K562 (cell line): Measurements from ENCODE around the gene TBX6. TPM values are rescaled to one million over a fixed set of nuclear protein-coding genes. Genes with fewer than 3 reads are reported as not detected.

Experiments
- GTF2A2 ChIP-seq: IDR thresholded peaks from 2 replicates; pipeline ENCODE4 v1.6.1; 2016; ENCODE audit warnings: mild to moderate bottlenecking, missing genetic modification characterization, missing compliant biosample characterization
- GTF2B ChIP-seq: IDR thresholded peaks from 2 replicates; pipeline ENCODE4 v1.6.1; 2011; ENCODE audit not compliant: insufficient read length; ENCODE audit errors: extremely low read depth
- HMBOX1 ChIP-seq: sonication (generic); IDR thresholded peaks from 2 replicates; pipeline ENCODE4 v1.6.1; 2016
- MNT ChIP-seq, 2 experiments: fragments of 450-650 bp; conservative IDR thresholded peaks; 2 replicates each; pipeline ENCODE4 v1.6.1; 2017; ENCODE audit warnings: mild to moderate bottlenecking in 2 of 2, moderate library complexity in 2 of 2
- PBX2 ChIP-seq, 2 experiments: IDR thresholded peaks in 1 of 2; conservative IDR thresholded peaks in 1 of 2; 2 replicates each; pipeline ENCODE4 v1.6.1; 2016; ENCODE audit warnings: low read depth in 2 of 2, mild to moderate bottlenecking in 1 of 2, missing compliant biosample characterization in 1 of 2, missing genetic modification characterization in 1 of 2, moderate library complexity in 1 of 2
- PREB ChIP-seq: sonication (generic); formaldehyde crosslinking; IDR thresholded peaks from 2 replicates; pipeline ENCODE4 v1.8.1; 2023; ENCODE audit warnings: mild to moderate bottlenecking, missing genetic modification reagents
- SMAD4 ChIP-seq: fragments of 250-450 bp; sonication (Bioruptor Pico); conservative IDR thresholded peaks from 2 replicates; pipeline ENCODE4 v1.8.0; 2021; ENCODE audit warnings: inconsistent platforms, mild to moderate bottlenecking, moderate library complexity
- TEAD4 ChIP-seq, 2 experiments: sonication (generic) in 1 of 2; formaldehyde crosslinking in 1 of 2; IDR thresholded peaks; 2 replicates each; pipeline versions ENCODE4 v1.6.1 to v1.8.0; 2012 to 2022; ENCODE audit warnings: borderline replicate concordance in 1 of 2, inconsistent platforms in 1 of 2, low read length in 1 of 2, mild to moderate bottlenecking in 1 of 2, missing genetic modification reagents in 1 of 2
- TFE3 ChIP-seq: fragments of 450-650 bp; formaldehyde crosslinking; IDR thresholded peaks from 2 replicates; pipeline ENCODE4 v1.4.0; 2020; ENCODE audit warnings: mild to moderate bottlenecking, mixed read lengths
- ZBTB1 ChIP-seq: sonication (generic); formaldehyde crosslinking; IDR thresholded peaks from 2 replicates; pipeline ENCODE4 v1.8.1; 2023; ENCODE audit warnings: missing genetic modification reagents, low read depth, mild to moderate bottlenecking, borderline replicate concordance
- ZNF165 ChIP-seq: fragments of 250-450 bp; sonication (Bioruptor Pico); IDR thresholded peaks from 2 replicates; pipeline ENCODE4 v1.4.0; 2020; ENCODE audit warnings: borderline replicate concordance
- ZNF639 ChIP-seq, 2 experiments: fragments of 200-800 bp in 1 of 2; sonication (Bioruptor generic) in 1 of 2; sonication (generic) in 1 of 2; formaldehyde crosslinking in 1 of 2; IDR thresholded peaks in 1 of 2; conservative IDR thresholded peaks in 1 of 2; 2 replicates each; pipeline versions ENCODE4 v1.5.0 to v1.6.1; 2016 to 2020; ENCODE audit warnings: missing compliant biosample characterization in 1 of 2, missing genetic modification characterization in 1 of 2, missing genetic modification reagents in 1 of 2
- ZNF764 ChIP-seq: fragments of 250-450 bp; sonication (Bioruptor Pico); IDR thresholded peaks from 2 replicates; pipeline ENCODE4 v1.4.0; 2020; ENCODE audit warnings: low read depth, mild to moderate bottlenecking, moderate library complexity
- polyA plus RNA-seq, 8 experiments: library from polyadenylated mRNA; depleted of rRNA in 4 of 8; stranded (reverse) in 5 of 8; unstranded in 3 of 8; fragments of >200 nt; fragmentation: Nextera tagmentation in 2 of 8; fragmentation: Illumina TruSeq in 1 of 8; extraction: Ambion mirVana in 2 of 8; extraction: Trizol in 1 of 8; gene quantifications; 2 replicates each; pipeline versions ENCODE4 v1.2.1 to v1.2.3, GENCODE V29; 2011 to 2014; ENCODE audit warnings: inconsistent platforms in 1 of 8, missing spikeins in 1 of 8
- total RNA-seq, 7 experiments: library from RNA; depleted of rRNA in 6 of 7; stranded (reverse); fragments of >200 nt in 6 of 7; fragmentation: Illumina TruSeq in 2 of 7; extraction: Trizol in 2 of 7; gene quantifications; 2 replicates each; pipeline versions ENCODE4 v1.2.1 to v1.2.3, GENCODE V29; 2011 to 2021; ENCODE audit warnings: low replicate concordance in 1 of 7

TBX6 gene
- total and polyA plus RNA-seq, 9 of the 15 experiments (the other 6 are each of a cell fraction or from before 2014, with no cell fraction given), result 0.07 to 0.58 (median 0.11) TPM; not detected in 2

GRCh38 chr16:30066761-30067583 is 24.8 kb downstream of the TBX6 start (continued):
- TF ChIP-seq TEAD4 (IDR thresholded peaks at IDR 0.05; ENCODE audit: low read length) (no peak), TEAD4 (CRISPR knock-in tag; IDR thresholded peaks at IDR 0.05; ENCODE audit: borderline replicate concordance) (no peak), ZNF764 (CRISPR knock-in tag) (no peak), ZNF639 (CRISPR knock-in tag; conservative IDR thresholded peaks at IDR 0.05 in 1 of 2, IDR thresholded peaks at IDR 0.05 in 1 of 2) (no peak), GTF2B (no peak), ZBTB1 (no peak), TFE3 (no peak), PBX2 (CRISPR knock-in tag; IDR thresholded peaks at IDR 0.05; ENCODE audit: low read depth) (no peak), PBX2 (tag; conservative IDR thresholded peaks at IDR 0.05; ENCODE audit: low read depth) (no peak), HMBOX1 (no peak), MNT (conservative IDR thresholded peaks at IDR 0.05) (peak in 1 of 2 experiments; percentile 55; a peak in 2 of 4 replicates), SMAD4 (no peak), ZNF165 (CRISPR knock-in tag) (no peak), PREB (CRISPR knock-in tag) (no peak), GTF2A2 (no peak)
